ENCODE results near the gene AUP1. TPM values are rescaled to one million over a fixed set of nuclear protein-coding genes. Genes with fewer than 3 reads are reported as not detected.

The AUP1 gene
- total and polyA plus RNA-seq, 9 of the 15 experiments (the other 6 are each of a cell fraction or from before 2014, with no cell fraction given) = 70.7 to 245 (median 165) TPM

DNA sequence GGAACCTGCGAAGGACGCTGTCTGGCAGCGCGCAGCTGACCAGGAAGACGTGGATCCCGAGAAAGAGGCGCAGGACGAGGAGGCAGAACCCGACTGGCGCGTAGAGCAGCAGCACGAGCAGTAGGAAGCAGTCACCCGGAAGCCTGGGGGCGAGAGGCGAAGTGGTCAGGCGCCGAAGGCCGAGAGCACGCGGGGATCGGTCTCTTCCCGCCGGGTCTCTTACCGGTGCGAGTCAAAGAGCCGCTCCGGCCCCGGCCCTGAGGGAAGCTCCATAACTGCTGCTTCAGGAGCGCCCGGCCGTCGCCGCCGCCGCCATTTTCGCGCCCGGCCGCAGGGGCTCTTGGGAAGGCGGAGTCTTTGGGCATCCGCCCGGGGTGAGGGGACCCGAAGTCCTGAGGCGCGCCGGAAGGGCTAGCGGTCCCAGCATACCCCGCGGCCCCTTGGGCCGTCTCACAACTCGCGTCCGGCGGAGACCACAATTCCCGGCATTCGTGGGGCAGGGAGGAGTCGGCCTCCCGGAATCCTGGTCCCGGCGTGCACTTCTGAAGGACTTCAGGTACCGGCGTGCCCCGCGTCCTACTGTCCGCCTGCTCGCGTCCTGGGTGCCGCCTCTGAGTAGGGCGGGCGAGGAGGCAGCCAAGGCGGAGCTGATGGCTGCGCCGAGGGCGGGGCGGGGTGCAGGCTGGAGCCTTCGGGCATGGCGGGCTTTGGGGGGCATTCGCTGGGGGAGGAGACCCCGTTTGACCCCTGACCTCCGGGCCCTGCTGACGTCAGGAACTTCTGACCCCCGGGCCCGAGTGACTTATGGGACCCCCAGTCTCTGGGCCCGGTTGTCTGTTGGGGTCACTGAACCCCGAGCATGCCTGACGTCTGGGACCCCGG lies at the start of gene AUP1, which contains the start of gene HTRA2 (continued):
- 0 out of 4 replicates have a peak, but pooled peaks of 1 of the 2 experiments have one; percentile 34 for TF ChIP-seq UBTF (IDR thresholded peaks at IDR 0.05; ENCODE audit: borderline replicate concordance in 1 of 2, low read depth in 2 of 2, low read length in 2 of 2)
- no peak for TF ChIP-seq ZBTB34 (CRISPR knock-in tag; IDR thresholded peaks at IDR 0.05)
- TF ChIP-seq ZNF274 (IDR thresholded peaks at IDR 0.05; ENCODE audit: borderline replicate concordance, low read depth, low read length) = no peak
- peak; percentile 27 for TF ChIP-seq NEUROD1 (IDR thresholded peaks at IDR 0.05; ENCODE audit: borderline replicate concordance, low read depth, low read length, partially characterized antibody)
- TF ChIP-seq, protein P1, sequence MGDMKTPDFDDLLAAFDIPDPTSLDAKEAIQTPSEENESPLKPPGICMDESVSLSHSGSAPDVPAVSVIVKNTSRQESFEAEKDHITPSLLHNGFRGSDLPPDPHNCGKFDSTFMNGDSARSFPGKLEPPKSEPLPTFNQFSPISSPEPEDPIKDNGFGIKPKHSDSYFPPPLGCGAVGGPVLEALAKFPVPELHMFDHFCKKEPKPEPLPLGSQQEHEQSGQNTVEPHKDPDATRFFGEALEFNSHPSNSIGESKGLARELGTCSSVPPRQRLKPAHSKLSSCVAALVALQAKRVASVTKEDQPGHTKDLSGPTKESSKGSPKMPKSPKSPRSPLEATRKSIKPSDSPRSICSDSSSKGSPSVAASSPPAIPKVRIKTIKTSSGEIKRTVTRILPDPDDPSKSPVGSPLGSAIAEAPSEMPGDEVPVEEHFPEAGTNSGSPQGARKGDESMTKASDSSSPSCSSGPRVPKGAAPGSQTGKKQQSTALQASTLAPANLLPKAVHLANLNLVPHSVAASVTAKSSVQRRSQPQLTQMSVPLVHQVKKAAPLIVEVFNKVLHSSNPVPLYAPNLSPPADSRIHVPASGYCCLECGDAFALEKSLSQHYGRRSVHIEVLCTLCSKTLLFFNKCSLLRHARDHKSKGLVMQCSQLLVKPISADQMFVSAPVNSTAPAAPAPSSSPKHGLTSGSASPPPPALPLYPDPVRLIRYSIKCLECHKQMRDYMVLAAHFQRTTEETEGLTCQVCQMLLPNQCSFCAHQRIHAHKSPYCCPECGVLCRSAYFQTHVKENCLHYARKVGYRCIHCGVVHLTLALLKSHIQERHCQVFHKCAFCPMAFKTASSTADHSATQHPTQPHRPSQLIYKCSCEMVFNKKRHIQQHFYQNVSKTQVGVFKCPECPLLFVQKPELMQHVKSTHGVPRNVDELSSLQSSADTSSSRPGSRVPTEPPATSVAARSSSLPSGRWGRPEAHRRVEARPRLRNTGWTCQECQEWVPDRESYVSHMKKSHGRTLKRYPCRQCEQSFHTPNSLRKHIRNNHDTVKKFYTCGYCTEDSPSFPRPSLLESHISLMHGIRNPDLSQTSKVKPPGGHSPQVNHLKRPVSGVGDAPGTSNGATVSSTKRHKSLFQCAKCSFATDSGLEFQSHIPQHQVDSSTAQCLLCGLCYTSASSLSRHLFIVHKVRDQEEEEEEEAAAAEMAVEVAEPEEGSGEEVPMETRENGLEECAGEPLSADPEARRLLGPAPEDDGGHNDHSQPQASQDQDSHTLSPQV (IDR thresholded peaks at IDR 0.05) = peak; percentile 47
- peak; percentile 72 for TF ChIP-seq SP1 (CRISPR knock-in tag; IDR thresholded peaks at IDR 0.05)
- TF ChIP-seq HLTF (IDR thresholded peaks at IDR 0.05) = peak; percentile 67; the same call in 1 of the 2 replicates
- TF ChIP-seq, protein P2, sequence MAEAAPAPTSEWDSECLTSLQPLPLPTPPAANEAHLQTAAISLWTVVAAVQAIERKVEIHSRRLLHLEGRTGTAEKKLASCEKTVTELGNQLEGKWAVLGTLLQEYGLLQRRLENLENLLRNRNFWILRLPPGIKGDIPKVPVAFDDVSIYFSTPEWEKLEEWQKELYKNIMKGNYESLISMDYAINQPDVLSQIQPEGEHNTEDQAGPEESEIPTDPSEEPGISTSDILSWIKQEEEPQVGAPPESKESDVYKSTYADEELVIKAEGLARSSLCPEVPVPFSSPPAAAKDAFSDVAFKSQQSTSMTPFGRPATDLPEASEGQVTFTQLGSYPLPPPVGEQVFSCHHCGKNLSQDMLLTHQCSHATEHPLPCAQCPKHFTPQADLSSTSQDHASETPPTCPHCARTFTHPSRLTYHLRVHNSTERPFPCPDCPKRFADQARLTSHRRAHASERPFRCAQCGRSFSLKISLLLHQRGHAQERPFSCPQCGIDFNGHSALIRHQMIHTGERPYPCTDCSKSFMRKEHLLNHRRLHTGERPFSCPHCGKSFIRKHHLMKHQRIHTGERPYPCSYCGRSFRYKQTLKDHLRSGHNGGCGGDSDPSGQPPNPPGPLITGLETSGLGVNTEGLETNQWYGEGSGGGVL (CRISPR knock-in tag; IDR thresholded peaks at IDR 0.05) = no peak
- TF ChIP-seq RFX5 (IDR thresholded peaks at IDR 0.05; ENCODE audit: low read depth, low read length) = no peak
- no peak for TF ChIP-seq ZNF277 (CRISPR knock-in tag; IDR thresholded peaks at IDR 0.05; ENCODE audit: borderline replicate concordance)
- TF ChIP-seq ZFP36 (IDR thresholded peaks at IDR 0.05; ENCODE audit: low read depth, low read length, partially characterized antibody) = no peak
- TF ChIP-seq SMC3 (conservative IDR thresholded peaks at IDR 0.05; ENCODE audit: insufficient read depth, low read depth, low read length) = no peak
- TF ChIP-seq PHF8 (IDR thresholded peaks at IDR 0.05; ENCODE audit: borderline replicate concordance, low read length) = peak; percentile 92
- no peak for TF ChIP-seq SAFB (IDR thresholded peaks at IDR 0.05; ENCODE audit: borderline replicate concordance, low read depth, low read length)

Measured in K562 (cell line).